ENCODE measurements around the gene CTBP2.
"Not testable (repeated sequence)": the region's sequence is repeated elsewhere in the genome, so short reads cannot be mapped to it uniquely, and the experiment has no call there.

The CTBP2 gene

GRCh38 chr10:125163803-125164202, 3.4 kb upstream of the CTBP2 start:
- Histone ChIP-seq H3K27ac (no peak overlapping the region), H3K27me3 (no peaks in the 10 kb centered on the region), H3K9me3 (no peaks in the 10 kb centered on the region), H3K36me3 (no peaks in the 10 kb centered on the region), H3K4me1 (peaks cover 0 to 8% (median 6%) of the 10 kb centered on the region in 4 donors), H3K4me3 (no peak overlapping the region)
- intact Hi-C loops (cut with DNase I; ENCODE audit: low total_unique reads) = loop anchor here (5.0 to 10.0 kb wide), 2 partner anchors 102 to 249 kb away; no protein-coding TSS in a partner anchor
- no peak for DNase-seq
- TF ChIP-seq, protein P1, sequence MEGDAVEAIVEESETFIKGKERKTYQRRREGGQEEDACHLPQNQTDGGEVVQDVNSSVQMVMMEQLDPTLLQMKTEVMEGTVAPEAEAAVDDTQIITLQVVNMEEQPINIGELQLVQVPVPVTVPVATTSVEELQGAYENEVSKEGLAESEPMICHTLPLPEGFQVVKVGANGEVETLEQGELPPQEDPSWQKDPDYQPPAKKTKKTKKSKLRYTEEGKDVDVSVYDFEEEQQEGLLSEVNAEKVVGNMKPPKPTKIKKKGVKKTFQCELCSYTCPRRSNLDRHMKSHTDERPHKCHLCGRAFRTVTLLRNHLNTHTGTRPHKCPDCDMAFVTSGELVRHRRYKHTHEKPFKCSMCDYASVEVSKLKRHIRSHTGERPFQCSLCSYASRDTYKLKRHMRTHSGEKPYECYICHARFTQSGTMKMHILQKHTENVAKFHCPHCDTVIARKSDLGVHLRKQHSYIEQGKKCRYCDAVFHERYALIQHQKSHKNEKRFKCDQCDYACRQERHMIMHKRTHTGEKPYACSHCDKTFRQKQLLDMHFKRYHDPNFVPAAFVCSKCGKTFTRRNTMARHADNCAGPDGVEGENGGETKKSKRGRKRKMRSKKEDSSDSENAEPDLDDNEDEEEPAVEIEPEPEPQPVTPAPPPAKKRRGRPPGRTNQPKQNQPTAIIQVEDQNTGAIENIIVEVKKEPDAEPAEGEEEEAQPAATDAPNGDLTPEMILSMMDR (IDR thresholded peaks at IDR 0.05) = no peak

DNA sequence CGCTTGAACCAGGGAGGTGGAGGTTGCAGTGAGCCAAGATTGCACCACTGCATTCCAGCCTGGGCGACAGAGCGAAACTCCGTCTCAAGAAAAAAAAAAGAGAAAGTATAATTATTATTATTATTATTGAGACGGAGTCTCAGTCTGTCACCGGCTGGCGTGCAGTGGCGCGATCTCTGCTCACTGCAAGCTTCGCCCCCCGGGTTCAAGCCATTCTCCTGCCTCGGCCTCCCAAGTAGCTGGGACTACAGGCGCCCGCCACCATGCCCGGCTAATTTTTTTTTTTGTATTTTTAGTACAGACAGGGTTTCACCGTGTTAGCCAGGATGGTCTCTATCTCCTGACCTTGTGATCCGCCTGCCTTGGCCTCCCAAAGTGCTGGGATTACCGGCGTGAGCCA, 2.9 kb upstream of the CTBP2 start:
- H3K36me3 ChIP-seq, H3K9me3 ChIP-seq, H3K27ac ChIP-seq, H3K4me3 ChIP-seq, H3K27me3 ChIP-seq, H3K4me1 ChIP-seq: not testable (repeated sequence)
- intact Hi-C loops (cut with DNase I; ENCODE audit: low total_unique reads) = loop anchor here (5.0 to 10.0 kb wide), 2 partner anchors 101 to 249 kb away; no protein-coding TSS in a partner anchor
- peak in 1 of 2 donors; percentile 6 for DNase-seq

GRCh38 chr10:125162120-125162931, 2.0 kb upstream of the CTBP2 start:
- Histone ChIP-seq H3K4me3 (peak overlapping the region; percentile 79 to 95), H3K4me1 (peaks cover 0 to 16% (median 12%) of the 10 kb centered on the region in 4 donors), H3K27me3 (no peaks in the 10 kb centered on the region), H3K9me3 (no peaks in the 10 kb centered on the region), H3K27ac (peak overlapping the region; percentile 99 to 100), H3K36me3 (no peaks in the 10 kb centered on the region)
- peak in 1 of 2 donors; percentile 20 for DNase-seq
- TF ChIP-seq, protein P1 (IDR thresholded peaks at IDR 0.05) = no peak
- intact Hi-C loops (cut with DNase I; ENCODE audit: low total_unique reads) = loop anchor here (5.0 to 10.0 kb wide), 2 partner anchors 100 to 248 kb away; no protein-coding TSS in a partner anchor

DNA sequence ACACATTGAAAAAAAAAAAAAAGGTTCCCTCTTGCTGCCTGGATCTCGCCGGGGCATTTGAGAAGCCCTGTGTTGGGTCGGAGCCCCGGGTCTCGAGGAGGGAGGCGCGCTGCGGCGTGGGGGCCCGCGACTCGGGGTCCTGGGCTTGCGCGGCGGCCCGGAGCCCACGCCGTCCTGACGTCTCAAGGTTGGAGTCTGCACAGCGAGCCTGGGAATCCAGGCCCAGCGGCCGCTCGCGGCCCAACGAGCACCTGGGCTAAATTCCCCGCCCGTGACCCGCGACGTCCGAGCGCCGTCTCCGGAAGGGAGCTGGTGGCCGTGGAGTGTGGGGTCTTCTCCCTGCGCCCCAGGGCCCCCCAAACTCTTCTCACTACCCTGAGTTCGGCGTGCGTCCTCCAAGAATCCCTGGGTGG, 1.4 kb upstream of the CTBP2 start:
- intact Hi-C loops (cut with DNase I; ENCODE audit: low total_unique reads) = loop anchor here (2.0 to 10.0 kb wide), 3 partner anchors 79 to 247 kb away; no protein-coding TSS in a partner anchor
- H3K27me3 ChIP-seq = no peaks in the 10 kb centered on the region
- H3K4me3 ChIP-seq = peak overlapping the region; percentile 79 to 95
- H3K4me1 ChIP-seq = peaks cover 0 to 22% (median 18%) of the 10 kb centered on the region in 4 donors
- DNase-seq = no peak
- no peaks in the 10 kb centered on the region for H3K9me3 ChIP-seq
- TF ChIP-seq, protein P1 (IDR thresholded peaks at IDR 0.05) = no peak
- no peaks in the 10 kb centered on the region for H3K36me3 ChIP-seq
- peak overlapping the region; percentile 99 to 100 for H3K27ac ChIP-seq

GRCh38 chr10:125160856-125161706, 718 bp upstream of the CTBP2 start:
- DNase-seq = peak; percentile 91 to 92
- H3K27me3 ChIP-seq = no peaks in the 10 kb centered on the region
- TF ChIP-seq, protein P1 (IDR thresholded peaks at IDR 0.05) = peak; percentile 47 to 48
- peak overlapping the region; percentile 79 to 95 for H3K4me3 ChIP-seq
- H3K36me3 ChIP-seq = no peaks in the 10 kb centered on the region
- intact Hi-C loops (cut with DNase I; ENCODE audit: low total_unique reads) = loop anchor here (2.0 to 10.0 kb wide), 3 partner anchors 78 to 246 kb away; no protein-coding TSS in a partner anchor
- H3K27ac ChIP-seq = peak overlapping the region; percentile 99 to 100
- peaks cover 0 to 28% (median 23%) of the 10 kb centered on the region in 4 donors for H3K4me1 ChIP-seq
- H3K9me3 ChIP-seq = no peaks in the 10 kb centered on the region

Measured in tibial artery (tissue), 4 donors.